H9 (cell line): ENCODE data around the gene EFL1. TPM values are rescaled to one million over a fixed set of nuclear protein-coding genes. Genes with fewer than 3 reads are reported as not detected.

Source experiments
- DNase-seq: peaks from one replicate; pipeline ENCODE4 v3.0.0-alpha.2; 2017
- H2AFZ ChIP-seq: one replicate; pipeline ENCODE4 v1.6.1; 2013; ENCODE audit warnings: mild to moderate bottlenecking, low read length, control low read depth, moderate library complexity
- H2AK5ac ChIP-seq: 2 replicates; pipeline ENCODE4 v1.6.1; 2013; ENCODE audit warnings: low read length, control low read depth, mixed read lengths; ENCODE audit not compliant: insufficient read length
- H2BK120ac ChIP-seq: one replicate; pipeline ENCODE4 v1.6.1; 2013; ENCODE audit warnings: low read depth, mild to moderate bottlenecking, low read length, control low read depth, inconsistent platforms; ENCODE audit not compliant: poor library complexity, severe bottlenecking
- H2BK12ac ChIP-seq: 2 replicates; pipeline ENCODE4 v1.6.1; 2013; ENCODE audit warnings: low read length, control low read depth, mixed read lengths, low read depth; ENCODE audit not compliant: insufficient read length
- H2BK15ac ChIP-seq: 2 replicates; pipeline ENCODE4 v1.6.1; 2013; ENCODE audit warnings: low read depth, low read length, control low read depth
- H2BK20ac ChIP-seq: one replicate; pipeline ENCODE4 v1.6.1; 2013; ENCODE audit warnings: low read depth, mild to moderate bottlenecking, low read length, control low read depth, inconsistent platforms; ENCODE audit not compliant: poor library complexity, severe bottlenecking
- H2BK5ac ChIP-seq: 2 replicates; pipeline ENCODE4 v1.6.1; 2013; ENCODE audit warnings: low read length, control low read depth, mixed read lengths; ENCODE audit not compliant: insufficient read length
- H3K14ac ChIP-seq: 2 replicates; pipeline ENCODE4 v1.6.1; 2013; ENCODE audit warnings: low read length, control low read depth; ENCODE audit not compliant: insufficient read depth
- H3K18ac ChIP-seq: 2 replicates; pipeline ENCODE4 v1.6.1; 2013; ENCODE audit warnings: low read depth, mild to moderate bottlenecking, mixed read lengths, low read length, control low read depth; ENCODE audit not compliant: insufficient read length
- H3K23ac ChIP-seq: 2 replicates; pipeline ENCODE4 v1.6.1; 2013; ENCODE audit warnings: low read length, control low read depth, mixed read lengths, low read depth; ENCODE audit not compliant: insufficient read length
- H3K23me2 ChIP-seq: 2 replicates; pipeline ENCODE4 v1.6.1; 2013; ENCODE audit warnings: low read depth, mild to moderate bottlenecking, mixed read lengths, low read length, control low read depth; ENCODE audit not compliant: insufficient read length, poor library complexity, severe bottlenecking
- H3K27ac ChIP-seq: 2 replicates; pipeline ENCODE4 v1.5.1; 2013; ENCODE audit warnings: low read length, control low read depth, mixed read lengths, low read depth; ENCODE audit not compliant: insufficient read length
- H3K27me3 ChIP-seq: 2 replicates; pipeline ENCODE4 v1.6.1; 2013; ENCODE audit warnings: low read length, control low read depth, inconsistent platforms; ENCODE audit not compliant: insufficient read depth
- H3K4ac ChIP-seq: 2 replicates; pipeline ENCODE4 v1.6.1; 2013; ENCODE audit warnings: low read depth, mild to moderate bottlenecking, control low read depth, inconsistent platforms, low read length, moderate library complexity
- H3K4me1 ChIP-seq: 2 replicates; pipeline ENCODE4 v1.6.1; 2013; ENCODE audit warnings: low read length, control low read depth, inconsistent platforms; ENCODE audit not compliant: insufficient read depth
- H3K4me2 ChIP-seq: 2 replicates; pipeline ENCODE4 v1.6.1; 2013; ENCODE audit warnings: low read length, control low read depth, mixed read lengths; ENCODE audit not compliant: insufficient read length, insufficient read depth
- H3K56ac ChIP-seq: 2 replicates; pipeline ENCODE4 v1.6.1; 2013; ENCODE audit warnings: low read depth, mild to moderate bottlenecking, mixed read lengths, low read length, control low read depth; ENCODE audit not compliant: insufficient read length
- H3K79me1 ChIP-seq: 2 replicates; pipeline ENCODE4 v1.6.1; 2013; ENCODE audit warnings: low read depth, mild to moderate bottlenecking, moderate library complexity, low read length, control low read depth, inconsistent platforms; ENCODE audit not compliant: insufficient read depth, poor library complexity, severe bottlenecking
- H3K79me2 ChIP-seq: 2 replicates; pipeline ENCODE4 v1.6.1; 2013; ENCODE audit warnings: low read length, control low read depth, inconsistent platforms; ENCODE audit not compliant: insufficient read depth
- H3K9ac ChIP-seq: 2 replicates; pipeline ENCODE4 v1.6.1; 2013; ENCODE audit warnings: low read length, control low read depth, mixed read lengths; ENCODE audit not compliant: insufficient read length; ENCODE audit errors: extremely low read depth
- H3K9me3 ChIP-seq: one replicate; pipeline ENCODE4 v1.6.1; 2013; ENCODE audit warnings: low read depth, low read length, inconsistent platforms; ENCODE audit not compliant: control insufficient read depth
- H3T11ph ChIP-seq: one replicate; pipeline ENCODE4 v1.6.1; 2013; ENCODE audit warnings: mild to moderate bottlenecking, low read length, control low read depth, inconsistent platforms
- H4K20me1 ChIP-seq: one replicate; pipeline ENCODE4 v1.6.1; 2013; ENCODE audit not compliant: control insufficient read depth, insufficient read length, insufficient read depth
- H4K5ac ChIP-seq: 2 replicates; pipeline ENCODE4 v1.6.1; 2013; ENCODE audit warnings: low read depth, mild to moderate bottlenecking, mixed read lengths, low read length, control low read depth; ENCODE audit not compliant: insufficient read length
- H4K8ac ChIP-seq: replicated peaks from 2 replicates; pipeline ENCODE4 v1.6.1; 2013; ENCODE audit warnings: low read length, control low read depth, mixed read lengths, low read depth; ENCODE audit not compliant: insufficient read length
- H4K91ac ChIP-seq: 2 replicates; pipeline ENCODE4 v1.6.1; 2013; ENCODE audit warnings: low read depth, mild to moderate bottlenecking, moderate library complexity, mixed read lengths, low read length, control low read depth; ENCODE audit not compliant: insufficient read length
- H3K27ac Mint-ChIP-seq, 3 experiments: 2 replicates in 2 of 3; 3 replicates in 1 of 3; pipeline ENCODE4 v1.8.0; 2020 to 2021; ENCODE audit warnings: mixed read lengths in 3 of 3, mild to moderate bottlenecking in 1 of 3, moderate library complexity in 1 of 3
- H3K27me3 Mint-ChIP-seq: 2 replicates; pipeline ENCODE4 v1.8.0; 2021; ENCODE audit warnings: low read depth, mild to moderate bottlenecking, moderate library complexity, mixed read lengths
- H3K36me3 Mint-ChIP-seq, 3 experiments: 2 replicates in 2 of 3; 3 replicates in 1 of 3; pipeline ENCODE4 v1.8.0; 2020 to 2021; ENCODE audit warnings: low read depth in 3 of 3, mixed read lengths in 3 of 3; ENCODE audit not compliant: insufficient read depth in 1 of 3
- H3K4me1 Mint-ChIP-seq, 2 experiments: 2 replicates each; pipeline ENCODE4 v1.8.0; 2020; ENCODE audit warnings: mixed read lengths in 2 of 2
- H3K4me3 Mint-ChIP-seq, 2 experiments: 2 replicates in 1 of 2; 3 replicates in 1 of 2; pipeline ENCODE4 v1.8.0; 2020 to 2021; ENCODE audit warnings: mild to moderate bottlenecking in 2 of 2, mixed read lengths in 2 of 2, moderate library complexity in 1 of 2
- H3K9me3 Mint-ChIP-seq, 2 experiments: 2 replicates in 1 of 2; 3 replicates in 1 of 2; pipeline ENCODE4 v1.8.0; 2020; ENCODE audit warnings: mild to moderate bottlenecking in 2 of 2, mixed read lengths in 2 of 2, moderate library complexity in 1 of 2
- CTCF ChIP-seq: fragments of 200-600 bp; sonication (generic); conservative IDR thresholded peaks from 3 replicates; pipeline ENCODE4 v1.8.0; 2021; ENCODE audit warnings: antibody characterized with exemption, mild to moderate bottlenecking
- WGBS: extraction: QIAGEN DNeasy Blood & Tissue Kit; methylation state at CpG from one replicate; pipeline ENCODE4 v1.1.7; 2013; ENCODE audit warnings: missing lambda C conversion rate, low lambda C conversion rate, mixed read lengths; ENCODE audit not compliant: insufficient read length; ENCODE audit errors: extremely low coverage; 5-methylcytosine and 5-hydroxymethylcytosine counted together
- total RNA-seq: library from RNA; stranded (reverse); gene quantifications from 2 replicates; pipeline ENCODE4 v1.2.1, GENCODE V29; 2021

EFL1 gene
- total RNA-seq, 1 experiment from 2014 or later, result 29.4 TPM

DNA sequence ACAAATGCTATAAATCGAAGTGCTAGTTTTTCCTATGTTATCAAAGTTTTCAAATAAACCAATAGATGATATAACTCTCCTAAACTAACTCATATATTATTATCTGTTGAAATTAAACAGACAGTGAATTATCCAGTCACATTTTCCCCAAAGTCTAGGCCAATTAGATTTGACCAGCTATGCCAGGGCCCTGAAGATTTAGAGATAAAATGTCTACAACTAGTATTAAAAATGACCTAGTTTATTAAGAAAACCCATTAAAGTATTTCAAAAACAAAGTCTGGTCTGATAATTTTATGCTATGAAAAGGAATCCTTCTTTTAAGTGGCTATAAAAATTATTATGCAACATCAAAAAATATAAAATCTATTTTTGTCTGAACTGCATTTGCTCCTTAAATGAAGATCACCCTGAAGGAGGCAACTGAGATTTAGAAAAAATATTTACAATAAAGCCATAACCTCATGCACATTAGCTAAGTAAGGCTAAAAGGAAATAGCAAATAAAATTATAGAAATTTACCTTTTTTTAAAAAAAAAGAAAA lies 133.3 kb downstream of the EFL1 start:
- Histone ChIP-seq H3K14ac (no peak overlapping the region), H3K9ac (no peak overlapping the region), H3K4me1 (no peaks in the 10 kb centered on the region), H2AK5ac (no peak overlapping the region), H2BK5ac (no peak overlapping the region), H2BK20ac (no peak overlapping the region), H2BK120ac (no peak overlapping the region), H4K20me1 (no peaks in the 10 kb centered on the region), H3K79me1 (no peaks in the 10 kb centered on the region), H3K23ac (no peak overlapping the region), H4K5ac (no peak overlapping the region), H3K4me2 (no peak overlapping the region), H3K9me3 (no peaks in the 10 kb centered on the region), H4K91ac (no peak overlapping the region), H3T11ph (no peak overlapping the region), H3K27me3 (no peaks in the 10 kb centered on the region), H2BK15ac (no peak overlapping the region), H3K27ac (no peak overlapping the region), H3K4ac (no peak overlapping the region), H3K18ac (no peak overlapping the region), H3K23me2 (no peaks in the 10 kb centered on the region), H4K8ac (no peak overlapping the region), H3K56ac (no peak overlapping the region), H3K79me2 (no peaks in the 10 kb centered on the region), H2AFZ (no peak overlapping the region), H2BK12ac (no peak overlapping the region)
- DNase-seq, result no peak
- Mint-ChIP-seq H3K27me3 (no peaks in the 10 kb centered on the region), H3K27ac (no peak overlapping the region), H3K4me1 (no peaks in the 10 kb centered on the region), H3K4me3 (no peak overlapping the region), H3K36me3 (peaks cover 0 to 14% (median 4%) of the 10 kb centered on the region in 3 experiments; a peak in 4 of 7 replicates), H3K9me3 (no peaks in the 10 kb centered on the region)
- WGBS, result no CpG with 5 or more reads among the region's 1 CpG
- no peak for TF ChIP-seq CTCF
